Islet of Langerhans (tissue), 1 donor: ENCODE measurements around the gene SLC9A3.

ENCODE experiments used
- FAIRE-seq: peaks from one replicate; lab custom pipeline; 2011; peaks lifted over from hg19 to GRCh38; lab: Jason Lieb, UNC

The SLC9A3 gene

DNA sequence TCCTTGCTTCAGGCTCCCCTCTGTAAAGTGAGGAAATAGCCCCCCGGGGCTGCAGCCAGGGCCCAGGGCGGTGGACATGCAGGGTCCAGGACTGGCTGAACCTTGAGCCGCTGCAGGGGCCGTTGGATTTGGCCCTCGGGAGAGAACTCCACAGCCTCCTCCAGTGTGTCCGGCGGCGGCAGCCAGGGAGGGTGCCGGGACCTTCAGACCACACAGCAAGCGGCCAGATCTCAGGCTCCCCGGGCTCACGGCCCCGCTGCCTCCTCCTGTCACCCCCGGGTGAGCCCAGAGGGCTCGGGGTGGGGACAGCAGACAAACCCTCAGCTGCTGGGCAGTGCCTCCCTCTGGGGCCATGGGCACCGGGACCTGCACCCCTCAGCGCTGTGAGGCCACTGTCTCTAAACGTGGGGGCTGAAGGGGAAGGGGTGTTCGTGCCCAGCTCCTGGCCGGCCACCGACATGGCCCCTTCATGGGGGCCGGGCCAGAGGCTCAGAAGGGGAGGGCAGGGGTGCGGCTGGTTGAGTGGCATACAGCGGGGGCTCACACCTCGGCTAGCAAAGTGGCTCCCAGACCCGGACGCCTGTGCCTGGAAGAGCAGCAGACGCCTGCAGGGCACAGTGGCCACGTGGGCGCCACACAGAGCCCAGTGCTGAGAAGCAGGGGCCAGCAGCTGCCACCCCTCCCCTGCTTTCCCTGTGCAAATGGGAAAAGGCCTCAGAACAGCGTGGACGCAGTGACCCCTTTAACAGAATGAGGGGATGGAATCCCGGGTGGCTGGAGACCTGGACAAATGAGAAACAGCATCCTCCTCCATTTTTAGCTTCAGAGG is 19.7 kb downstream of the SLC9A3 start:
- no peak for FAIRE-seq

DNA sequence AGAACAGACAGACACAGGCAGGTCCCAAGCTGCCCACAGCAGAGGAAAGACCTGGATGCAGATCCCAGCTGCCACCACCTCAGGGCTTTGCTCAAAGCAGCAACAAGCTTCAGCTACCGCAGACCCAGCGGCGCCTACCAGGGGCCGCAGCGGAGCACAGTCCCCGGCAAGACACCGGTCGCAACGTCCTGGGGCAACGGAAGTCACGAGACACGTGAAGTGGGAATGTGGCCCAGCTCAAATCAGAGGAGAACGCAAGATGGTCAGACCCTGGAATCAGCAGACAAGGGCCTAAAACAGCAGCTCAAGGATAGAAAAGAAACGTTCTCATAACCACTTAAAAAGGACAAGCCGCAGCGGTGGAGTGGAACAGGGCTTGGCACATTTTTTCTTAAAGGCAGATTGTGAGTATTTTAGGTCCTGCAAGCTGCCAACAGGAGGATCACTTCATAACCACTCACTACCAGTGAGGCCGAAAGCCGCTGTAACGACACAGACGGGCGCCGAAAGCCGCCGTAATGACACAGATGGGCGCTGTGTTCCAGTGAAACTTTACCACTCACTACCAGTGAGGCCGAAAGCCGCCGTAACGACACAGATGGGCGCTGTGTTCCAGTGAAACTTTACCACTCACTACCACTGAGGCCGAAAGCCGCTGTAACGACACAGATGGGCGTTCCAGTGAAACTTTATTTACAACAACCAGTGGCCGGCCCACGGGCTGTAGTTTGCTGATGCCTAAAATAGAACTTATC is 21.7 kb downstream of the SLC9A3 start:
- FAIRE-seq = no peak

DNA sequence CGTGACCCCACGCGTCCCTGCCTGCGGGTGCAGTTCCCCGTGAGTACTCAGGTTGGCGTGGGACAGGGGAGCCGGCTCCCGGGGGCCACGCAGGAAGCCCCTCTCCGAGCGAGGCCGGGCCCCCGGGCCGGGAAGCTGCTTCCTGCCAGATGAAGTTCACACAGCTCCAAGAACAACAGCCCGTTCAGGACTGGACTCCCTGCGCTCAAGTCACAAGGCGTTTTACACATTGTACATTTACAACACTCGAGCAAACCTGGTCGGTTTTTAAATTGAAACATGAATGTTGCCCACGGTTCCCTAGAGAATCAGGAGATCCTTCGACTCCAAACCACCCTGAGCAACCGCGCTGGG is 22.4 kb downstream of the SLC9A3 start:
- no peak for FAIRE-seq

DNA sequence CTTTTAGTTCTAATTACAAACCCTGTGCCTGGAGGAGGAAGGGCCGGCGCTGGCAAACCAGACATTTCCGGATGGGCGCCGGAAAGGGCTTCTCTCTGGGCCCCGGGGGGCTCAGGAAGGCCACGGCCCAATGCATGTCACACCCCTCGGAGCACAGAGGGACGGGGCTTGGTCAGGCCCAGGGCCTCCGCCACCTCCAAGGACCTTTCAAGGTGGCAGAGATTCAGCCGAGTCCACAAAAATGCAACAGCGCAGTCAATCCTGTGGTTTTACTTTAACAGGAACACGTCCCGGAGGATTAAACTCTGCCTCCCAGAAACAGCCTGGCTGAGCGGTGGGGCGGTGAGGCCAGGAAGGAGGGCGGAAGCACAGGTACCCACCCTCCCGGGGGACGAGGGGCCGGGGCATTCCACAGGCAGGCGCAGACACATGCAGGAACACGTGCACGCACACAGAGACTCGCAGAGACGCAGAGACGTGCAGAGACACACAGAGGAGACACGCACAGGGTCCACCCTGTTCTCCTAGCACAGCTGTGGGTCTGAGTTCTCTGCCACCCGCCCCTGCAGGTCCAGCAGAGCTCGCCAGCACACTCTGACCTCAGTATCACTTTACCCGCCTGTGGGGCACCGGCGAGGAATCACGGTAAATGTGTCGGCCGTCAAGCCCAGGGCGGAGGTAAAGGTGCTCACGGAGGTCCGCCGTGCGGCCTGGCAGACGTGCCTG is 23.0 kb downstream of the SLC9A3 start:
- FAIRE-seq = no peak

DNA sequence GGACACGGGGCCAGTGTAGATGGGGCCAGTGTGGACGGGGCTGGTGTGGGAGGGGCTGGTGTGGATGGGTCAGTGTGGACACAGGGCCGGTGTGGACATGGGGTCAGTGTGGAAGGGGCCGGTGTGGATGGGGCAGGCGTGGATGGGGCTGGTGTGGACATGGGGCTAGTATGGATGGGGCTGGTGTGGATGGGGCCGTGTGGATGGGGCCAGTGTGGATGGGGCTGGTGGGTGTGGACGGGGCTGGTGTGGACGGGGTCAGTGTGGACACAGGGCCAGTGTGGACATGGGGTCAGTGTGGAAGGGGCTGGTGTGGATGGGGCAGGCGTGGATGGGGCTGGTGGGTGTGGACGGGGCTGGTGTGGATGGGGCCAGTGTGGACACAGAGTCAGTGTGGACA is 23.8 kb downstream of the SLC9A3 start:
- FAIRE-seq = no peak

DNA sequence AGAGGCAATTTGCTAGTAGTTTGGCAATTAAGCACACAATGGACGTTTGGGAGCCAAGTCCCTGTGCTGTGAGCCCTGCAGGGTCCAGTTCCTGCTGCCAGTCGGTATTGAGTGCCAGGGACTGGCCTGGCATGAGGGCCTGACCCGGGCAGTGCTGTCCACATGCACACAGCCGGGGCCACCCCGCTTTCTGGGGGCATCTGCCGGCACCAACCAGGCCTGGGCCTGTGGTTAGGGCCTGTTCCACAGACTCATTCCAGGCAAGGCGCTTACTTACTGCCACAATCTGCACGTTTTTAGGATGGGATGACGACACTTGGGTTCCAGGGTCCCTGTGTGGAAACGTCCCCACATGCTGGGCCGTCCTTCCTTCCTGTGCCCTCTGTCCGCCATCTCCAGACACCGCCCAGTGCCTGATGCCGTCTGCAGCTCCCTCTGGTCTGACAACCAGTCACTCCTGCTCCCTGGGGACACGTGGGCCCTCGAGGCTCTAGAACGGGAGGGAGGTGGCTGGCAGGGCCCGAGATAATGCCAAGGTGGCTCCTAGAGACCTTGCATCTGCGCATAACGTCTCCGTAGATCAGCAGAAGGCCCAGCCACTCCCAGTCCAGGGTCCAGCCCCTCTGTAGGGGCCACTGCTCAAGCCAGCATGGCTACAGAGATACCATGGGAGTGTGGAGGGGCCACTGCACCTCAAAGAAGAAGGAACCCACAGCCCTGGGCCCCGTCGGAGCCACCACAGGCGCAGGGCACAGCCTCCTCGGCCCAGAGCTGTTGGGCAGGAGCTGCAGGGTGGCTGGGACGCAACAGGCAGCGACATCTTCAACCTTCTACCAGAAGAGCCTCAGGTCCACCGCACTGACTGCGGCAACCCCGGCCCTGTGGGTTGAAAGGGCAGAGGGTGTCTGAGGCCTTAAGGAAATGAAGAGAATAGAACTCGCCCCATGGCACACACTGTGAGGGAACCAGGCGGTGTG is 24.7 kb downstream of the SLC9A3 start:
- FAIRE-seq = no peak

DNA sequence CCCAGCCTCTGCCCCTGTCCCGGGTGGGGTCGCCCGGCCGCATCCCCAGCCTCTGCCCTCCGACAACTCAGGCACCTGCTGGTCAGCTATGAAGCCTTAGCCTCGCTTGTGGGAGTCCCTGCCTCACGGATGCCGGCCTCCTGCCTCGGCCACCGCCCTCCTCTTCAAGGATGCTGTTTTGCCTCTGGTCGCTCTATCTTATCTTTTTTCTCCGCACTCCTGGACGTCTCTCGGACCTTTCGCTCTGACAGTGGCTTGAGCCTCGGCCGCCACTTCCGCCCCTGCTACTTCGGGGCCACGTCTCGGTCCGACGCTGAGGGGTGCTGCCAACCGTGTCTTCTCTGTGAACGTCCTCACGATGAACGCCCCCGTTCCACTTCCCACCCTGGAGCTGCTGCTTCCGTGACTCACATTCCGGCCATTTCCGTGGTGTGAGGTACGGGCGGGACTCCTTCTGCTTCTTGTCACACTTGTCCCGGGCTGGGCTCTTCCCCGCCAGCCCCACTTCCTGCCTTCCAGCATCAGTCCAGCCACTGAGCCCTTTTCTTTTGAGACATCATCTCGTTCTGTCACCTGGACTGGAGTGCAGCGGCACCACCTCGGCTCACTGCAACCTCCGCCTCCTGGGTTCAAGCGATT is 26.3 kb downstream of the SLC9A3 start:
- FAIRE-seq = no peak

DNA sequence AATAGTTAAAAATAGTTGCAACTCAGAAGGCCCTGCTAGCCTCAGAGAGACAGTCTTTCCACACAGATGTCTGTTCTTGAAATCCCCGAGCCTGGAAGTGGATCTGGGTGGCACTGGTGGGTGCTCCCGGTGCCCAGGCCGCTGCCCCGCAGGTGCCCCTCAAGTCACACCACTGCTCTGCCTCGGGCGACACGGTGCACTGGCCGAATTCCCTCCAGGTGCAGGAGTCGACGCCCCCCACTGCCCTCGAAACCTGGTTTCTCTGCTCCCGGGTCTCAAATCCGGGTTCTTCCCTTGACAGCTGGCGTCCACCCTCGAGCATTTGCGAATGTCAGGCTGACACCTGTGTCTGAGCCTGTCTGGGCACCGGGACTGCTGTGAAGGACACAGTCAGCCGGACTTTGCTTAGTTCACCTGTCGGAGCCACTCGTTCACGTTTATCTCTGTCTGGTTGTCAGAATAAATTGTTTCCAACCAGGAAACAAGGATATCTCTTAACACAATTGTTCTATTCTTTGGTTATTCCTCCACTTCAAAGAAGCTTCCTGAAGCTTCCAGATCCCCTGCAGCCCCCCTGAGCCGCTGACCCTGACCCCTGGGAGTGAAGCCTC is 27.1 kb downstream of the SLC9A3 start:
- FAIRE-seq = no peak

DNA sequence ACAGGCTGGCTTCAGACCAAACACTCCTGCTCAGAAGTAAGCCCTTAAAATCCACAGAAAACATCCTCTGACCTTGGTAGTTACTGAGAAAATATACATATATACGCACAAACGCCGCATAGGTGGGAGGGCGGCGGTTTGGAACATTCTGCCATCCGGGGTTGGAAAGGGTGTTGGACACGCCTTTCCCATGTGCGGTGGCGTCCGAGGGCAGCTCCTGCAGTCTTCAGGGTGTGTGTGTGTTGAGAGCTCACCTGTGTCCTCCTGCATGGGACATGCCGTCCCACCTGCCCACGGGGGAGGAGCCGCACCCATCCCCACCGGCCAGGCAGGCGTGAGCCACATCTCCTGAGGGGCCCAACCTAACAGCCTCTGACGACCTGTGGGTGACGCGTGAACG is 28.2 kb downstream of the SLC9A3 start:
- no peak for FAIRE-seq

DNA sequence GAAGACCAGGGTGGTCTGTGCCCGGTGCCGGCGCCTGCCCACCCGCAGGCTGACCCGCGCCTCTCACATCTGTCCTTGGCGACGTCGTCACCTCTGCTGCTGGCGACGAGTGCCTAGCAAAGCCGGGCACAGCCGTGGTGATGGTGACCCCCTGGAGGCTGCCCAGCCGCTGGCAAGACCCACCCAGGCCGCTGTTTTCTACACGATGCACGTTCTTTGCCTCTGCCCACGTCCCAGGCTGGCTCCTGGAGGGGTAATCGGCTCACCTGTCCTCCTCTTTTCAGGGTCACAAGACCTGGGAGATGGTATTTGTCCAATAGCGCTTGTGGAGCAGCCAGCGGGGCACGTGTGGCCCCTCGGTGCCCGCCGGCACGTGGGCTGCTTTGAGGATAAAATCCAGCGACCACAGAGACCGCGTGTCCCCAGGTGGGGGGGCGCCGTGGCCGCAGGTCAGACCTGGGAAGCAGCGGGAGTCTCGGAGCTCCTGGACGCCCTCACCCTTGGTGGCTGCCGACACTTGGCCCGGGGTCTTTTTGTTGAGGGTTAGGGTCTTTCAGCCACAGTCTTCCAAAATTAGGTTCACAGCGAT is 29.5 kb downstream of the SLC9A3 start:
- FAIRE-seq = no peak

DNA sequence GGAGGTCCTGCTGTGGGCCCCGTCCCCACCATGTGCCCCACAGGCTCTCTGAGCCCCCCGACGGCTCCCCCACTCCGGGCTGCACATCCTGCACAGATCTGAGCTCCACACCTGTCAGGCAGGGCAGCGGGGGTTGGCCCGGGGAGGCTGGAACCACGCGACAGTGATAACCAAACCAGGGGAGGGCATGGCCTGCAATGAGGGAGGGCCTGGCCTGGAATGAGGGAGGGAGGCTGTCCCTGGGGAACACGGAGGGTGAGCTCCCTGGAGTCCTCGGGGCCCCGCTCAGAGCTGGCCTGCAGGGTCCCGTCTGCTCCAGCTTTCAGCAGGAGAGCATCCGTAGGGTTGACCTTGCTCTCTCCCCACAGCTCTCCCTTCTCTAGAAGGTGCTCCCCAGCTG is 30.5 kb downstream of the SLC9A3 start:
- no peak for FAIRE-seq

DNA sequence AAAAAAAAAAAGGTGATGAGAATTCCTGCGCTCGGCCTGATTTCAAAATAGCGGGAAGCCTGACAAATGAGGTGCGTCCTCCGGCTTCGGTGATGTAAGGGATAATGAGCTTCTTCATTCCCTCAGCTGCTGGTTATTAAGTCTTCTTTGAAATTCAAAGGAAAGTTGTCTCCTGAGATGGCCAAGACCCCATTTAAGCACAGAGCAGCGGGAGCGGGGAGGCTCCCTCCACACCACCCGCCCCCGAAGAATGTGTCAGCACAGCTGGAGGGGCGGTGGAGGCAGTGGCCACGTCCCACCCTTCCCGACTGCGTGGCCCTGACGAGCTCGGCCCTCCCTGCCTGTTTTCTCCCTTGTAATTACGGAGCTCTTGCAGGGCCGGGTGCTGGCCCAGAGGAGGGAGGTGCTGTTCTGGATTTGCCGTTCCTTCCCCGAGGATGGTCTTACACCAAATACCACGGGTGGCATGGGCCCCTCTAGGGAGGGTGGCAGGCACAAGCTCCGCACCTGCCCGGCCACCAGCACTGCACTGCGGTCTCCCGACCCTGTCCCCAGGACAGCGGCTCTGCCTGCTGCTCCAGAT is 31.0 kb downstream of the SLC9A3 start:
- FAIRE-seq = no peak

DNA sequence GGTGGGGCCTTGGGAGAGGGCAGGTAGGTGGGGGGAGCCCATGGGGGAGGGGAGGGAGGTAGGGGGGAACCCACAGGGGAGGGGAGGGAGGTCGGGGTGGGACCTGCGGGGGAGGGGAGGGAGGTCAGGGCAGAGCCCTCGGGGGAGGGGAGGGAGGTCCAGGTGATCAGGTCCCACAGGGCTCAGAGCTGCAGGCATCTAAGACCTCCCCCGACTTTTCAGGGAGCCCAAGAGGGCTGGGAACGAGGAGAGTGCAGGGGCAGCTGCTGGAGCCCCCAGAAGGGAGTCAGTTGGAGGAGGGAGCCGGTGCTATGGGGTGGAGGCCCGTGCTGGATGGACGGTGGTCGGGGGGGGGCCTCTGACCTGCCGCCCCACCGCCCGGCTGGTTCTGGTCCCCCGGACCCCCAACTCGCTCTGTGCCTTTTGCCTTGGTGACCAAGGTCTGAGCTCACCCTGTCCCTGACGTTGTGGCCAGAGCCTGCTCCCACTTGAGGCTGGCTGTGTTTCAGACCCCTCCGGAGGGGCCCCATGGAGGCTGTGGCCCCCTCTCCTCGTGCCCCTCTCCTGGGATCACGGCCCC is 31.8 kb downstream of the SLC9A3 start:
- no peak for FAIRE-seq

DNA sequence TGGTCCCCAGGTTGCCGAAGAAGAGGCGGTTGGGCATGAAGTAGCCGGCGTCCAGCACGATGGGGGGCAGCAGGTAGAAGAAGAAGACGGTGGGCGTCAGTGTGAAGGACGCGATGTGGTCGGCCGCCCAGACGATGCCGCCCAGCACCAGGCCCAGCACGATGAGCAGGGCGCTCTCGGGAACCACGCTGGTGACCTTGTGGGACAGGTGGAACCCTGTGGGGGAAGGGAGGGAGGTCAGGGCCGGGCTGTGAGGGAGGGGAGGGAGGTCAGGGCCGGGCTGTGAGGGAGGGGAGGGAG is 32.4 kb downstream of the SLC9A3 start:
- FAIRE-seq = no peak

DNA sequence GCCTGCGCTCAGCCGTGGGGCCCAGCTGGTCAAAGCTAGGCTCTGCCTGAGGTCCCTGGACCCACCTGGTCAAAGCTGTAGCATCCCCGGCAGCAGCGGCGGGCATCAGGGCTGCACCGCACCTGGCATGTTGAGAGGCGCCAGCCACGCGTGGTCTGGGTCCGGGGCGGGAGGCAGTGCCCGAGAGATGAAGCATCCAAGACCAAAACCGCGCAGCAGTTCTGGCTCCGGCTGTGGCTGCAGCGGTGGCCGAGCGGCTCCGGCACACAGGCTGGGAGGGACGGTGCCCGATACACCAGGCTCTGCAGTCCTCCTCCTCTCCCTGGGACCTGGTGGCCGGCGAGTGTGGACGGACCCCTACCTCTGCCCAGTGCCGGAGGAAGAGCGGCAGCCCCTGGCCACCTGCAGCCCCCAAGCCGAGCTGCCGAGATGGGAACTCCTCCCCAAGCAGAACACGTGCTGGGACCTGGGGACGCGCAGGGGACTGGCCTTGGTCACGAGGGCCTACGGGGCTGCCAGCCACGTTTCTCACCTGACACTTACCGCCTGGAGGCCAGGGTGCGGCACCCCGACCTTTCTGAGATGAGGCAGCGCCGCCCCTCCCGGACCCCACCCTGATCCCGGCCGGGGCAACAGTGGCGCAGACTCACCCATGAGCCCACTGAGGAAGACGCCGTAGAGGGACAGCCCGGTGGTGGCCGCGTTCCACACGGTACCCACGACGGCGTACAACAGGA is 33.0 kb downstream of the SLC9A3 start:
- no peak for FAIRE-seq

DNA sequence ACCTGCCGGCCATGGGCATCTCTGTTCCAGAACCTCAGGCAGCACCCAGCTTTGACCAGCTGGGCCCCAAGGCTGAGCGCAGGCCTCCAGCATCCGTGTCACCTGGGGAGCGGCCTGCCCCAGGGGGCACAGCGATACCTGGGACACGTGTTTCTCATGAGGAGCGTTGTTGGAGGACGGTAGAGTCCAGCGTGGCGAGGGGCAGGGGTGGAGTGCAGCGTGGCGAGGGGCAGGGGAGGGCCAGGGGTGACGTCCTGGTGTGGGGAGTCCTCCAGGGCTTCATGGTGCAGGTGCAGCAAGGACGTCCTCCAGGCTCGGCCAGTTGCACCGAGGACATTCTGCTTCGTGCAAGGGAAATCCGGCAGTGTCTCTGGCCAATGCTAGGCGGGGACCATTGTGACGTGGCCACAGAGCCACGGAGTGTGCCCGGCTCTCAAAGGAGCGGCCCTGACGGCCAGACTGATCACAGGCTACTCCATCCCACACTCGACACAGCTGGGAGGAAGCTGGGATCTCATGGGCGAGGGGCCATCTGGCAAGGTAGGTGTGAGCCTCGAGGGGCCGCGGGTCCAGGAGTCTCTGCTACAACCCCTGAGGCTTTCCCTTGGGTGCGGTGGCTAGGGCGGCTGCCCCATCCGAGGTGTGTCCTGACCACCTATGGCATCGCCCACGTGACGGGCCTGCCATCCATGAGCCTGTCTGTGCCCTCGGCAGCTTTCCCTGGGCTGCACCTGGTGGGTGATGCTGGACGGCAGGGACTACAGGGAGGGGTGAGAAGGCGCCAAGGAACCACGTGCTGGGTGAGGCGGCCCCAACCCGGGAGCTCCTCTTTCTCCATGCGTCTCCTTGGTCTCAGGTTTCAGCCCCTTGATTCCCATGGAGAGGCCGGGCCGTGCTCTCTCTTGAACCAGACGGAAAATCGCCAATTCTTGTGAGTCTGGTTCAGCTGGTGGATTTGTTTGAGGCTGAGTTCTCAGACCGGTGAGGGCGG is 33.8 kb downstream of the SLC9A3 start:
- FAIRE-seq = no peak

DNA sequence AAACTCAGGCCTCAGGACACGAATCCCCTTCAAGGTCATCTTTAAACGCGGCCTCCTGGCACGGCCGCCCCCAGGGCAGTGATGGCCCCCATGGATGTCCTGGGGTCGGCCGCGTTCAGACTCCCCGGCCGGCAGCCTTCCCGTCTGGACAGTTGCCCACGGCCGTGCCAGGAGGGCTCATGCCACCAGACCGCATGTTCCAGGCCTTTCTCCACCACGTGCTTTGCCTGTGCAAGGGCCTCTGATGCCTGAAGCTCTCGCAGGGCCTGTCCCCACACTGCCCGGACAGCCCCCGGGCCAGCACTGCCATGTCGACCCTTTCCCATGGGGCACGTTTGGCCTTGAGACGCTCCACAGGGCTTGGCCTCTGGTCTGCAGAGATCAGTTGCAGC is 34.6 kb downstream of the SLC9A3 start:
- FAIRE-seq = no peak
